Measurements from ENCODE around the gene XXYLT1.
"Not testable (repeated sequence)": the region's sequence is repeated elsewhere in the genome, so short reads cannot be mapped to it uniquely, and the experiment has no call there.

Gene XXYLT1

GRCh38 chr3:195107031-195107430, 163.9 kb downstream of the XXYLT1 start:
- DNase-seq, result not testable (repeated sequence)

GRCh38 chr3:195106418-195106906, 164.5 kb downstream of the XXYLT1 start:
- peak; percentile 35 for DNase-seq

GRCh38 chr3:195105841-195106417, 165.0 kb downstream of the XXYLT1 start:
- no peak for DNase-seq

GRCh38 chr3:195105389-195105788, 165.6 kb downstream of the XXYLT1 start:
- DNase-seq, result no peak

GRCh38 chr3:195104340-195104739, 166.6 kb downstream of the XXYLT1 start:
- DNase-seq, result no peak

GRCh38 chr3:195103623-195104022, 167.3 kb downstream of the XXYLT1 start:
- no peak for DNase-seq

GRCh38 chr3:195102609-195103467, 168.1 kb downstream of the XXYLT1 start:
- no peak for DNase-seq

- no peak for DNase-seq
Observed at GRCh38 chr3:195101927-195102608, 168.9 kb downstream of the XXYLT1 start.

GRCh38 chr3:195101001-195101583, 169.9 kb downstream of the XXYLT1 start:
- no peak for DNase-seq

- DNase-seq, result no peak
Observed at GRCh38 chr3:195099951-195100785, 170.8 kb downstream of the XXYLT1 start.

- DNase-seq, result no peak
Observed at GRCh38 chr3:195098741-195099525, 172.0 kb downstream of the XXYLT1 start.

- DNase-seq, result no peak
Observed at GRCh38 chr3:195097331-195098255, 173.4 kb downstream of the XXYLT1 start.

- no peak for DNase-seq
Observed at GRCh38 chr3:195096484-195097330, 174.3 kb downstream of the XXYLT1 start.

- DNase-seq, result no peak
Observed at GRCh38 chr3:195096053-195096452, 174.9 kb downstream of the XXYLT1 start.

GRCh38 chr3:195095704-195096036, 175.3 kb downstream of the XXYLT1 start:
- DNase-seq, result no peak

- DNase-seq, result no peak
Observed at GRCh38 chr3:195095035-195095703, 175.8 kb downstream of the XXYLT1 start.

- DNase-seq, result no peak
Observed at GRCh38 chr3:195094191-195094921, 176.6 kb downstream of the XXYLT1 start.

- no peak for DNase-seq
Observed at GRCh38 chr3:195093731-195094130, 177.2 kb downstream of the XXYLT1 start.
